ENCODE measurements around the gene TCF12. TPM values are rescaled to one million over a fixed set of nuclear protein-coding genes. Genes with fewer than 3 reads are reported as not detected.

The TCF12 gene
- total RNA-seq, 1 donor from 2014 or later, result 33.2 TPM

- FAIRE-seq, result no peak
- no peak for TF ChIP-seq CTCF (IDR thresholded peaks at IDR 0.05; ENCODE audit: insufficient read depth, low read length, severe bottlenecking)
- no peak overlapping the region for H3K4me3 ChIP-seq (ENCODE audit: low read depth, low read length)
- H3K36me3 ChIP-seq (ENCODE audit: control insufficient read depth, insufficient read depth, low read length), result no peaks in the 10 kb centered on the region
- H3K27me3 ChIP-seq (ENCODE audit: control insufficient read depth, insufficient read depth, low read length), result no peaks in the 10 kb centered on the region
- DNase-seq (ENCODE audit: low read depth), result no peak
These were observed 304.9 kb downstream of the TCF12 start for GRCh38 chr15:57223345-57223744.

GRCh38 chr15:57223887-57224286 lies 305.4 kb downstream of the TCF12 start:
- Histone ChIP-seq H3K36me3 (ENCODE audit: control insufficient read depth, insufficient read depth, low read length) (no peaks in the 10 kb centered on the region), H3K27me3 (ENCODE audit: control insufficient read depth, insufficient read depth, low read length) (no peaks in the 10 kb centered on the region), H3K4me3 (ENCODE audit: low read depth, low read length) (no peak overlapping the region)
- no peak for TF ChIP-seq CTCF (IDR thresholded peaks at IDR 0.05; ENCODE audit: insufficient read depth, low read length, severe bottlenecking)
- DNase-seq (ENCODE audit: low read depth) (no peak), FAIRE-seq (no peak)

GRCh38 chr15:57224664-57225063 lies 306.2 kb downstream of the TCF12 start:
- Histone ChIP-seq H3K27me3 (ENCODE audit: control insufficient read depth, insufficient read depth, low read length) (no peaks in the 10 kb centered on the region), H3K36me3 (ENCODE audit: control insufficient read depth, insufficient read depth, low read length) (no peaks in the 10 kb centered on the region), H3K4me3 (ENCODE audit: low read depth, low read length) (no peak overlapping the region)
- no peak for FAIRE-seq
- DNase-seq (ENCODE audit: low read depth), result no peak
- no peak for TF ChIP-seq CTCF (IDR thresholded peaks at IDR 0.05; ENCODE audit: insufficient read depth, low read length, severe bottlenecking)

GRCh38 chr15:57227166-57227565 lies 308.7 kb downstream of the TCF12 start:
- no peaks in the 10 kb centered on the region for H3K27me3 ChIP-seq (ENCODE audit: control insufficient read depth, insufficient read depth, low read length)
- FAIRE-seq (no peak), DNase-seq (ENCODE audit: low read depth) (no peak)
- no peak overlapping the region for H3K4me3 ChIP-seq (ENCODE audit: low read depth, low read length)
- no peak for TF ChIP-seq CTCF (IDR thresholded peaks at IDR 0.05; ENCODE audit: insufficient read depth, low read length, severe bottlenecking)
- H3K36me3 ChIP-seq (ENCODE audit: control insufficient read depth, insufficient read depth, low read length), result peaks cover under 1% of the 10 kb centered on the region

DNA sequence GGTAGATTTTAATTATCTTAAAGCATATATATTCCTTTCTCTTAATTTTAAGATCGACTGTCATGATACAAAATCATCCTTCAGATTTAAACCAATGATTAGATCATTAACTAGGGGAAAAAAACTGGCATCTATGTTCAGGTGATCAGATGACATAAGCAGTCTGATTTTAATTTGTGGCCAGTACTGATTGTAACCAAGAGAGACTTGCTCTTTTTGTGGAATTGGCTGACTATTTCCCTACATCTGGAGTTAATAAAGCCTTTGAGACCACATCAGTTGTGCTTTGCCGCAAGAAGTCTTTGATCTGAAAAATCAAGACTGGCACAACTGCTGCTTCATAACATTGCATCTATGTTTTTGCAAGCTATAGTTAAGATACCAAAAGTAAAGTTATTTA lies 309.5 kb downstream of the TCF12 start:
- H3K36me3 ChIP-seq (ENCODE audit: control insufficient read depth, insufficient read depth, low read length), result peaks cover 2% of the 10 kb centered on the region
- DNase-seq (ENCODE audit: low read depth), result no peak
- no peaks in the 10 kb centered on the region for H3K27me3 ChIP-seq (ENCODE audit: control insufficient read depth, insufficient read depth, low read length)
- no peak overlapping the region for H3K4me3 ChIP-seq (ENCODE audit: low read depth, low read length)
- no peak for TF ChIP-seq CTCF (IDR thresholded peaks at IDR 0.05; ENCODE audit: insufficient read depth, low read length, severe bottlenecking)
- no peak for FAIRE-seq

DNA sequence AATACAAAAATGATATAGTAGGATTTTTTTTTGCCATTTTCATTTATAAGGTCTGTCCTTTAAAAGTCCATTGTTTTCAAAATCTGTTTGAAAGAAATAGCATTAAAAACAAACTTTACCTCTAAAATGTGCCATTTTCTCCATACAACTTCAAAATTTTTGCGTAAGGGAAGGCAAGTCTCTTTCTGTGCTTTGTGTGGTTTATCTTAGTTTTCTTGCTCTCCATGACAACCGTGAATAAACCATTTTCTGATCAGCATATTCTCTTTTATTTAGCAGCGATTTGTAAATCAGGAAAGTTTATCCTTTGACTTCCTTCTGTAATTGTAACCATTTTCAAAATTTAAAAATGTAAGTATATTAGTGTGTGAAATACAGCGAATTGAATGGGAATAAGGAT lies 310.0 kb downstream of the TCF12 start:
- H3K27me3 ChIP-seq (ENCODE audit: control insufficient read depth, insufficient read depth, low read length), result no peaks in the 10 kb centered on the region
- TF ChIP-seq CTCF (IDR thresholded peaks at IDR 0.05; ENCODE audit: insufficient read depth, low read length, severe bottlenecking), result no peak
- no peak overlapping the region for H3K4me3 ChIP-seq (ENCODE audit: low read depth, low read length)
- H3K36me3 ChIP-seq (ENCODE audit: control insufficient read depth, insufficient read depth, low read length), result peaks cover 2% of the 10 kb centered on the region
- FAIRE-seq (no peak), DNase-seq (ENCODE audit: low read depth) (no peak)

Data from bronchial epithelial cell (primary cell).